Embryonic facial prominence (tissue), 1 donor: ENCODE measurements around the gene RAP1GDS1.
"Not testable (repeated sequence)": the region's sequence is repeated elsewhere in the genome, so short reads cannot be mapped to it uniquely, and the experiment has no call there.

Source experiments
- DNase-seq: peaks from one replicate; pipeline ENCODE4 v3.0.0-alpha.2; 2016; ENCODE audit errors: extremely low spot score

RAP1GDS1 gene

DNA sequence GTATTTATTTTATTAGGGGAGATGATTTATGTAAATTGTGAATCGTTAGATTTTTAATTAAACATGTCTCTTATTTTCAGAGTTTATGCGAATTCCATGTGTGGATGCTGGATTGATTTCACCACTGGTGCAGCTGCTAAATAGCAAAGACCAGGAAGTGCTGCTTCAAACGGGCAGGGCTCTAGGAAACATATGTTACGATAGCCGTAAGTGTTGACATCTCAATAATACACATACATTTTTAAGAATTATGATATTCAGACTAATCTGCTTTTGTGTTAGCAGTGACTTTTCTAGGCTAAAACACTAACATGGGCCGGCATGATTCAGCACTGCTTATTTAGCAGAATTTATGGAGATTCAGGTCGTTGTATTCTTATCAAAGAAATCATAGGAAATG lies 91.2 kb downstream of the RAP1GDS1 start:
- DNase-seq: no peak

DNA sequence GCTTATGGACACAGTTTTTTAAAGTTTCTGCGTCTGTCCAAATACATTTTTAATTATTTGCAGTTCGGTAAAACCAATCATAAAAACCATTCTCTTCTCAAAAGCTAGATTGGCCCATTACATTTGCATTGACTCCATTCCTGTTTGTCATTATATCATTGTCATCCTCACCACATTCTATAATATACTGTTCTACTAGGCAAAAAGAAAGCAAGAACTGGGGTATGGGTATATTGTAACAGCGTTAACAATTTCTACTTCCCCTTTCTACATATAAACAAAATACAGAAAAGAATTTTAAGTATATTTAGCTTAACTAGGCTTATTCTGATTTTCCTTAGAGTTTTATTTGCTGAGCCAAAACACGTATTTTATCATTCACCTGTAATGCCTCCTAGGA lies 91.8 kb downstream of the RAP1GDS1 start:
- no peak for DNase-seq

GRCh38 chr4:98358630-98359248 lies 97.6 kb downstream of the RAP1GDS1 start:
- no peak for DNase-seq

DNA sequence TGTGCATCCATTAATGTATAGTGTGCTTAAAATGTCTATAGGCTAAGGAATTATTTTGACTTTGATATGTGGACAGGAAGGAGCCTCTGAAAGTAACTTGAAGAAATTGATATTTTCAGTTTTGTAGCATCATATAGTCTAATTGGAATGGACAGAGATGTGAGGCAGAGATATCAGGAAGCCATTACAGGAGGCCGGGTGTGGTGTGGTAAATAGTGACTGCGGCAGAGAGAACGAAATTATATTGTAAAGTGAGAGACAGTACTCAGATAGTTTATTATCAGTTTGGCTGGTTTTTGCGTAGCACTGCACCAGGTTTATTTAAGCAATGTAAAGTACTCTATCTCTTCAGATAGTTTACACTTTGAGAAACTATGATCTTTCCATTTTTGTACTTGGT lies 98.5 kb downstream of the RAP1GDS1 start:
- no peak for DNase-seq

- no peak for DNase-seq
Measured at GRCh38 chr4:98363431-98363830, 102.2 kb downstream of the RAP1GDS1 start.

- DNase-seq: not testable (repeated sequence)
Measured at GRCh38 chr4:98366275-98366674, 105.1 kb downstream of the RAP1GDS1 start.

DNA sequence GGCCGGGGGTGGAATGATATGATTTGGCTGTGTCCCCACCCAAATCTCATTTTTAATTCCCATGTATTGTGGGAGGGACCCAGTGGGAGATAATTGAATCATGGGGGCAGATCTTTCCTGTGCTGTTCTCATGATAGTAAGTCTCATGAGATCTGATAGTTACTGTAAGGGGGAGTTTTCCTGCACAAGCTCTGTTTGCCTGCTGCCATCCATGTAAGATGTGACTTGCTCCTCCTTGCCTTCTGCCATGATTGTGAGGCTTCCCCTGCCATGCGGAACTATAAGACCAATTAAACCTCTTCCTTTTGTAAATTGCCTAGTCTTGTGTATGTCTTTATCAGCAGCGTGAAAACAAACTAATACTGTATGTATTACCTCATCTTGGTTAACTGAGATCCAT lies 106.8 kb downstream of the RAP1GDS1 start:
- DNase-seq: not testable (repeated sequence)

- DNase-seq: no peak
Measured at GRCh38 chr4:98369322-98369721, 108.1 kb downstream of the RAP1GDS1 start.

- no peak for DNase-seq
Measured at GRCh38 chr4:98374643-98375042, 113.5 kb downstream of the RAP1GDS1 start.

GRCh38 chr4:98377559-98377958 lies 116.4 kb downstream of the RAP1GDS1 start:
- DNase-seq: no peak

DNA sequence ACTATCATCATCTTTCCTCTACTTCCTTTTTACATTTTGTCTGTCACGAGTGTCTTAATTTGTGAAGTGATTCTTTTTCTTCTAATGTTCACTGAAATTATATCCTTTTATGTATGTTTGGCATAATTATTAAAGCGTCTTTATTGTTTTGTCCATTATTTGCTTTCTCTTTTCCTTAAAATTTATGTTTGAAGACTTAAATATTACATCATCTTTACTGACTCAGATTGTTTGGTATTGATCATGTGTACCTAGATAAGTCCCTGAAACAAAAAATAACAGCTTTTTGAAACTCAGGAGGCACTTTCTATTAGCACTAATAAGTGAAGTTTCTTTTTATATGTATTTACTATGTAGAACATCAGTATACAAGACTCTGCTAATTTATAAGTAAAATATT lies 120.1 kb downstream of the RAP1GDS1 start:
- no peak for DNase-seq

DNA sequence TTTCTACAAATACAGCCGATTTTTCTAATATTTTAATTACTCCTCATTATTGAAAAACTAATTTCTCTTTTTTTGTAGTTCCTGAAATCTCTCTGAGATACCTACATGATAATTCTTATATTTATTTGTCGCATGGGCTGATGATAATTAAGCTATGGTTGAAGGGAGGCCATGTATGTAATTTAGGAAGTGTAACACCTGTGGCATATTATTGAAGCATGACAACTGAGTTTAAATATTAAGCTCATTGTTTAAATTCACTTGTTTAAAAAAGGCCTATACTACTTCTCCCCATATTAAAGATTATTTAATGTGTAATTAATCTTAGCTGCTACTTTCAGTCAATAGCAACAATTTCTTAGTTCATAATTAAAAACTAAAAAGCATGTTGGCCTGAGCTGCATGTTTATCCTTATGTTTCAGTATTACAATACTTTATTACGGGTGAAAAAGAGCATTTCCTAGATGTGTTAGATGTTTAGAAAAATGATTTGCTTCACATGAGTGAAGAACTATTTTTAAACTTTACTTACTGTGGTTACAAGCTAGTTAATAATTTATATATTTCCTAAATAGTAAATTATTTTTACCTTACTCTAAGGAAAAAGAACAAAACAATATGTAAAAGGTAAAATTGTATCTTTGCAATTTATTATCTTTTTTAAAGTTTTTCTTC lies 122.4 kb downstream of the RAP1GDS1 start:
- DNase-seq: no peak

DNA sequence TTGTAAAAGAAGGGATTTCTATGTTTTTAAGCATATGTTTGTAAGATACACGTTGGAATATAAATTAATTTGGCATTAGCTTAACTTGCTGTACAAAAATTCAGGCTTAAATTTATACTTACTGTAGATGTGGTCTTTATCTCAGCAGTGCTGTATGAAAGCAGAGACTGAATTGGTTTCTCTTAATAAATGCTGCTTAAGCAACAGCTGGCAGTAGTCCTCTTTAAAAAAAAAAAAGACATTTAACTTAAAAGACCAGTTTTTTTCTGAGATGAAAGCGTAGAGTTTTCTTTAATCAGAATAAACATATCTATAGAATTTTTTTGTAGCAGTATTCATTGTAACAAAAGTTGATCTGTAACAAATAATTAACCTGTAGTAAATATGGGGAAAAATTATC lies 124.6 kb downstream of the RAP1GDS1 start:
- no peak for DNase-seq

DNA sequence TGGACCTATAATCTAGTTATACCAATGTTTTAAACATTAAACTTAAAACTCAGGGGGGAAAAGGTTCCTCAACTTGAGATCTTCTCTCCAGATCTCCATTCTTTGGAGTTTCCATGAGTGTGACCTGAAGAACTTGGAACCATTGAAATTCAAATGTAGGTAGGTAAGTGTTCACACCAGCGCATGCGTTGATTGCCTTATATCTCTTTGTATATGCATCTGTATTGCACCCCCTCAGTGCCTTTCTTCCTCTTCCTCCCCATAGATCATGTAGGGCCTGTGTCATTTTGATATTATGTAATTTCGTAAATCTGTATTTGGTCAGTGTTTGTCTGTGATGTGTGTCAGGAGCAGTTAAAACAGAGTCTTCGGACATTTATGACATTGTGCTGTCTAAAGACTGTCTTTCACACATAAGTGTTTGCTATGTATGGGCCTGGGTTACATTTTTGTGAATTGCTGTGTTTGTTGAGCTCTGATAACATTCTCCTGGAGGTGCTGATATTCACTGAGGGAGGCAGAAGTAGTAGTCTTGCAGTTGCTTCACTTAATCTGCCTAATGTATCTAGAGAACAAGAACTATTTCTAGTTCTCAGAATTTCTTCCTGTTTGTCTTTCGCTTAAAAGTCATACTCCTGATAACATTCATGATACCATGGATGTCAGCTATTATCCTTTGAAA lies 126.3 kb downstream of the RAP1GDS1 start:
- DNase-seq: no peak

DNA sequence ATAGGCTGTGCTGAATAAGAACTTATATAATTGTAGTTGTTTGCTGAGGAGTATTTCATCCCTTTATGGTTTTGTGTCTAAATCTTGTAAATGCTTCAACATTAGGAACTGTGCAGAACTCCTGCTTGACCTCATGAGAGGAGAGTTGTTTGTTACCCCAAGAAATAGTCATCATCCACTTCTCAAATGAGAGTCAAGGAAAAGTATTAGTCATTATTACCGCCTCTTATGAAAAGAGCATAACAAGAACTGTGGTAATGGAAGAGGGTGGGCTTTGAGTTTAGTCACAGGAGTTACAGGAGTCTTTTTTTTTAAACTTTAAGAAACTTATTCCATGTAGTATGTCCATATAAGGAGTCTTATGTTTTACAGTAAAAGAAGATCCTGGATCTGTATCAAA lies 132.9 kb downstream of the RAP1GDS1 start:
- DNase-seq: no peak

DNA sequence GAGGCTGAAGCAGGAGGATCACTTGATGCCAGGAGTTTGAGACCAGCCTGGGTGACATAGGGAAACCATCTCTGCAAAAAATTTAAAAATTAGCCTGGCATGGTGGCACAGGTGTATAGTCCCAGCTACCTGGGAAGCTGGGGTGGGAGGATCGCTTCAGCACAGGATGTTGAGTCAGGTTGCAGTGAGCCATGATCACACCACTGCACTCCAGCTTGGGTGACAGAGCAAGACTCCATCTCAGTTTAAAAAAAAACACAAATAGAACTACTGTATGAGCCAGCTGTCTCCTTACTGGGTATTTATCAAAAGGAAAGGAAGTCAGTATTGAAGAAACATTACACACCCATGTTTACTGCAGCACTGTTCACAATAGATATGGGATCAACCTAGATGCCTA lies 138.7 kb downstream of the RAP1GDS1 start:
- no peak for DNase-seq

- no peak for DNase-seq
Measured at GRCh38 chr4:98406819-98407218, 145.6 kb downstream of the RAP1GDS1 start.

GRCh38 chr4:98411731-98412130 lies 150.5 kb downstream of the RAP1GDS1 start:
- DNase-seq: no peak

DNA sequence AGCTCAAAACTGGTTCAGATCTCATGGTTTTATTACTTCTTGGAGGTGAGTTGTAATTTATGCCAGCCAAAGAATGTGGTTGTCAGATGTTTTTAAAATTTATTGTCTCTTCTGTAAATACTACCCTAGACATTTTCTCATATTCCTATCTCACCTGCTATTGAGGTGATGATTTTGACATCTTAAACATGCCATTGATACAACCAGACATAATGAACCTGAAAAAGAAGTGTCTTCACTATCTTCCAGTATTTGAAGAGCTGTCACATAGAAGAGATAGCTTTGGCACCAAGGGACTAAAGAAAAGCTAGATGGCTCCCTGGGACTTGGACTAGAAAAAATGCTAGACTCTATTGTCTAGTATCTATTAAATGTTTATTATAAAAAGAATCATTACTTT lies 155.7 kb downstream of the RAP1GDS1 start:
- no peak for DNase-seq

DNA sequence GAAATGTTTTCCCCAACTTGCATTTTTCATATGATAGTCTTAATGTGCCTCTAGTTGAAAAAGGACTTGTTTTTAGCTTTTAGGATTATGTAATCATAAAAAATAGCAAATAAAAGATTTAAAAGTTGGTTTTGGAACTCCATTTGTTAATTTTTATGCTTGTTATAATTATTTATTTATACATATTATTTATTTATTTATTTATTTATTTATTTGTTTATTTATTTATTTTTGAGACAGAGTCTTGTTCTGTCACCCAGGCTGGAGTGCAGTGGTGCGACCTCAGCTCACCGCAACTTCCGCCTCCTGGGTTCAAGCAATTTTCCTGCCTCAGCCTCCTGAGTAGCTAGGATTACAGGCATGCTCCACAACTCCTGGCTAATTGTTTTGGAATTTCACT lies 159.0 kb downstream of the RAP1GDS1 start:
- not testable (repeated sequence) for DNase-seq

DNA sequence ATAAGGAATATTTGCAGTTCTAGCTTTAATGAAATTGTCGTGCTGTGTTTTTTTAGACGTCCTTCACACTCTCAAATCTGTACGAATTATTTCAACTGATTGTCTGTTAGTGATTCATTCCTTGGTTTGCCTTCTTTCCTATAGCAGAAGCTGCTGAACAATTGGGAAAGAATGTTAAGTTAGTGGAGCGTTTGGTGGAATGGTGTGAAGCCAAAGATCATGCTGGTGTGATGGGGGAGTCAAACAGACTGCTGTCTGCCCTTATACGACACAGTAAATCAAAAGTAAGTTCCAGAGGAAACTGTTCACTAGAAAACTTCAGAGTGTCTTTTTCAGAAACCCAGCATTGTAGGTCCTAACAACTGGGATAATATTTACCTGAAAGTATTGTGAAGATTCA lies 159.9 kb downstream of the RAP1GDS1 start:
- no peak for DNase-seq

DNA sequence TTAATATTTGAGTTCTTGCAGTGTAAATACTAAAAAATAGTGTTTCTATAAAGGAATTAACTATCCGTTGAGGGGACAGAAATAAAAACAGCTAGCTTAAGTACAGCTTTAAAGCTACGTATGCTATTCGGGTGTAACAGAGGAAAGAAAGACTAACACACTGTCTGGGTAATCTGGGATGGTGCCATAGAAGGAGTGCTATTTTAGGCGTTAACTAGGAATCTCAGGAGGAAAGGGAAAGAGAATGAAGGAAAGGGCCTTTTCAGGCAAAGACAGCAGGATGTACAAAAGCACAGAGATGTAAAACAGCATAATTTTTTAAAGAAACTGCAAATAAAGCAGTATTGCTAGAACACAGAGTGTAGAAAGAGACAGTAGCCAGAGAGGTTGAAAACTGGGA lies 161.8 kb downstream of the RAP1GDS1 start:
- no peak for DNase-seq

- no peak for DNase-seq
Measured at GRCh38 chr4:98430708-98431403, 169.7 kb downstream of the RAP1GDS1 start.
